ENCODE results near the gene OR14C36.

The OR14C36 gene

DNA sequence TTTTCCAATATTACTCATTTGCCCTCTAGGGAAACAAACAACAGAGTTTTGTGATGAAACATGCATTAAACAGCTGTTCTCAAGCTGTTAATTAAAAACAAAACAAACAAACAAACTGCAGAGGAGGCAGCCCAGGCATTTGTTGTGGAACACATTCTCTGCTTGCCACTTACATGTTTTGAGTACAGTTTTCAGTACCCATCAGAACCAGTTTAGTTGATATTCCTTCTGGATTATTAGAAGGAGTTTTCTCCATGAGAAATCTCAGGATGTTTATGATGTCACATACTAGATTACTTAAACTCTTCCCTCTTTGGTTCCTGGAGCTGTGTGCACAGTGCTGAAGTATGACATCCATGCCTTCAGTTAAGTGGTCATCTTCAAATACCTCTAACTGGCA lies 26.9 kb downstream of the OR14C36 start, which contains the start of gene OR2T6:
TSS of gene OR2T6 (plus strand) at position 301 of the 400 bp plus-strand sequence. CDS start 11,863 bp downstream, outside the sequence.
- CTCF ChIA-PET, result interaction anchor here (1.1 kb wide), 1 partner anchor 40 kb away, joined by 3 read pairs; no protein-coding TSS in a partner anchor
- no peak for DNase-seq (ENCODE audit: low spot score)
- H3K27ac ChIP-seq, result no peak within 1 kb of the TSS
- TF ChIP-seq, protein P1, sequence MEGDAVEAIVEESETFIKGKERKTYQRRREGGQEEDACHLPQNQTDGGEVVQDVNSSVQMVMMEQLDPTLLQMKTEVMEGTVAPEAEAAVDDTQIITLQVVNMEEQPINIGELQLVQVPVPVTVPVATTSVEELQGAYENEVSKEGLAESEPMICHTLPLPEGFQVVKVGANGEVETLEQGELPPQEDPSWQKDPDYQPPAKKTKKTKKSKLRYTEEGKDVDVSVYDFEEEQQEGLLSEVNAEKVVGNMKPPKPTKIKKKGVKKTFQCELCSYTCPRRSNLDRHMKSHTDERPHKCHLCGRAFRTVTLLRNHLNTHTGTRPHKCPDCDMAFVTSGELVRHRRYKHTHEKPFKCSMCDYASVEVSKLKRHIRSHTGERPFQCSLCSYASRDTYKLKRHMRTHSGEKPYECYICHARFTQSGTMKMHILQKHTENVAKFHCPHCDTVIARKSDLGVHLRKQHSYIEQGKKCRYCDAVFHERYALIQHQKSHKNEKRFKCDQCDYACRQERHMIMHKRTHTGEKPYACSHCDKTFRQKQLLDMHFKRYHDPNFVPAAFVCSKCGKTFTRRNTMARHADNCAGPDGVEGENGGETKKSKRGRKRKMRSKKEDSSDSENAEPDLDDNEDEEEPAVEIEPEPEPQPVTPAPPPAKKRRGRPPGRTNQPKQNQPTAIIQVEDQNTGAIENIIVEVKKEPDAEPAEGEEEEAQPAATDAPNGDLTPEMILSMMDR (conservative IDR thresholded peaks at IDR 0.05; ENCODE audit: low read depth), result no peak
- POLR2A ChIA-PET (ENCODE audit: low non-redundant PET), result no interaction called here

DNA sequence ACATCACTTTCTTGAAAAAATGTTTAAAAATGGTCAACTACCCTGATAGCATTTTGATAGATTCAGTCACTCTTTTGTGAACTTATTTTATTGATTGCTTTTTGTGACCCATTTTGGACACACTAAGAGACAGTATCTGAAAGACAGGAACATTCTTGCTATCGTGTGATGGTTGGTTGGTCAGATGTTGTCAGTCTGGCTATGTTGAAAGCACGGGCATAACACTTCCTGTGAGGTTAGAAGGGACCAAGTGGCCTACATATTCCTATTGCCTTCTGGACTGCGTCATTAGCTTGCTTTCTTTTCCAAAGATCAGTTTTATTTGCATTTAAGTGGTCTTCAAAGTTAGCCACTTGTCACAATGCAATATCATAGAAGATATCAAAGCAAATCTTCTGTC lies 28.3 kb downstream of the OR14C36 start:
- ChIA-PET CTCF (no interaction called here), POLR2A (ENCODE audit: low non-redundant PET) (no interaction called here)
- no peak for DNase-seq (ENCODE audit: low spot score)
- TF ChIP-seq, protein P1 (conservative IDR thresholded peaks at IDR 0.05; ENCODE audit: low read depth), result no peak
- H3K27ac ChIP-seq, result no peak overlapping the region

DNA sequence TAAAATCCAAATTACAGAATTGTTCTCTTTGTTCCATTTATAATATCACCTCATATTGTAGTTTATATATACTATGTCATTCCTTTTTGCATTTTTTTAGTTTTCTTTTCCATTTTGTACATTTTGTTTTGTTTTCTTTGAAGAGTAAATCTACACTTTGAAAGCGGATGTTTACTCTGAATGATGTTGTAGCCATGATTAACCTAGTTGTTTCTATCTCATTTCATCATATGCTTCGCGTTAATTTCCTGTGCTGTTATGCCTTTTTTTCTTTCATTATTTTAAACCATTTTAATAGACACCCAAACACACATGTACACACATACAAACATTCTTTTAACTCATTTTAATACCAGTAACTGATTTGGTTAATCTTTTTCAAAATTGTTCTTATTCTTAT lies 32.3 kb downstream of the OR14C36 start:
- ChIA-PET POLR2A (ENCODE audit: low non-redundant PET) (no interaction called here), CTCF (no interaction called here)
- DNase-seq (ENCODE audit: low spot score), result no peak
- TF ChIP-seq, protein P1 (conservative IDR thresholded peaks at IDR 0.05; ENCODE audit: low read depth), result no peak
- no peak overlapping the region for H3K27ac ChIP-seq

DNA sequence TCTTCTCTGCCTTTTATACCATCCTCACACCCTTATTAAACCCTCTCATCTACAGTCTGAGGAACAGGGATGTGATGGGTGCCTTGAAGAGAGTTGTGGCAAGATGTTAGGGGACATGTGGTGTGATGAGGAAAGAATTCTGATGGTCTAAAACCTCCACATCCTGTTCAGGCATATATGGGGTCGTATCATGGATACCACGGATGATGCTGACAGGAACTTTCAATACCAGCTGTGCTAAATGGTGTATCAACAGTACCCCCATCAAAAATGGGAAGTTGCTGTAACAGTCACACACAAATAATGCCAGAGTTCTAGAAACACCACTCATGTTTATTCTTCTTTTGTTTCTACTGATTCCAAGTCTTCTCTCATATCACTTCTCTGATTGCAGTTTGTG lies 39.9 kb downstream of the OR14C36 start:
- TF ChIP-seq, protein P1 (conservative IDR thresholded peaks at IDR 0.05; ENCODE audit: low read depth), result no peak
- CTCF ChIA-PET, result no interaction called here
- no peak for DNase-seq (ENCODE audit: low spot score)
- POLR2A ChIA-PET (ENCODE audit: low non-redundant PET), result no interaction called here
- H3K27ac ChIP-seq, result no peak overlapping the region

DNA sequence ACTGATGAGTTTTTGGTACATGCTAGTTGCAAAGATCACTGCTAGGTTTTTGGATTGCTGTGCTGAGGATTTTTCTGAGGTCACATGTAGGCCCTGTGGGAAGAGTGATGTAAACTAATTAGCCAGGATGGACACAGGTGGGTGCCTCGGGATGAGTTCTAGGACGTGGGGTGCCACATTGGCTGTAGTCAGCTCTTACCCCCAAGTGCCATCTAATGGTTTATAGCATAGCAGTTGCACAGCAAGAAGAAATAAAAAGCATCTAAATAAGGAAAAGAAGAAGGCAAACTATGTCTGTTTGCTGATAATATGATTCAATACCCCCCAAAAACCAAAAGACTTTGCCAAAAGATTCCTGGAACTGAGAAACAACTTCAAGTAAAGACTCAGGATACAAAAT lies 44.5 kb downstream of the OR14C36 start:
- POLR2A ChIA-PET (ENCODE audit: low non-redundant PET), result no interaction called here
- CTCF ChIA-PET, result no interaction called here
- TF ChIP-seq, protein P1 (conservative IDR thresholded peaks at IDR 0.05; ENCODE audit: low read depth), result no peak

More for the DNA sequence above, 44.5 kb downstream of the OR14C36 start:
- H3K27ac ChIP-seq, result no peak overlapping the region
- no peak for DNase-seq (ENCODE audit: low spot score)
